GM21737 (cell line): ENCODE measurements around the gene PRR23E.

Experiments used
- ATAC-seq: cut with Tn5 transposase; IDR thresholded peaks from one replicate; pipeline ENCODE4 v1.9.1; 2021; ENCODE audit warnings: mild to moderate bottlenecking, moderate library complexity; ENCODE audit not compliant: unreplicated experiment

The PRR23E gene

DNA sequence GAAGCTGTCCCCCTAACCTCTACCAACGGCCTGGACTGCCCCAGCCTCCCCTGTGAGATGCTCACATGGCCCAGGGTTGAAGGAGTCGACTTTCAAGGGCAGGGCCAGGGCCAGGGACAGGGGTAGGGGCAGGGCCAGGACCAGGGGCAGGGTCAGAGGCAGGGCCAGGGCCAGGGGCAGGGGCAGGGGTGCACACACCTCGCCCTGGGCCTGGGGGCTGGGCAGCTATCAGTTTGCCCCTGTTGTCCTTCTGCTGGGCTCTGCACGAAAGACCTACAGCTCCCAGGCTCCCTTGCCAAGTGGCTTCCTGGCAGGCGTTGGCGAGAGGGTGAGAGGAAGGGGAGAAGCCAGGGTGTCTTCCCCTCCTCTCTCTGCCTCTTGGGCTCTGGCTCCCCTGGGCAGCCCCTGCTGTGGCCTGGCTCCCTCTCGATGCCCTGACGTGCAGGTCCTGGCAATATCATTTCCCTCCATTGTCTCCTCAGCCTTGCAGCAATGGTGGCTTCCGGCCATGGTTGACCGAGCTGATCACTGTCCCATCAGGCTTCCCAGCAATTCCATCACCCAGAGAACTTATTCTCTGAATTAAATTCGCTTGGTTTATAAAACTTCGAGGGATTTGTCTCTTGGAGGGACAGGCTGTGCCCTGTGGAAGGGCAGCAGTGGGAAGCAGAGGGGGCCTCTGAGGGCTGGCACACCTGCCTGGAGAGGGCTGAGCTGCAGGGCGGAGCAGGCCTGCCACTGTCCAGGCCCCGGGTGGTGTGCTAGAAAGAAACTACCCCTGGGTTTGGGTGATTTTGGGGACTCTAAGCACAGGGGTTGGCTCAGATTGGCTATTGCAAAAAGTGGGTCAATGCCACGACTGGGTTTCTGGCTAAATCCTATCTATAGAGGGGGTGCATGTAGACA, 13.9 kb downstream of the PRR23E start:
- ATAC-seq: no peak

DNA sequence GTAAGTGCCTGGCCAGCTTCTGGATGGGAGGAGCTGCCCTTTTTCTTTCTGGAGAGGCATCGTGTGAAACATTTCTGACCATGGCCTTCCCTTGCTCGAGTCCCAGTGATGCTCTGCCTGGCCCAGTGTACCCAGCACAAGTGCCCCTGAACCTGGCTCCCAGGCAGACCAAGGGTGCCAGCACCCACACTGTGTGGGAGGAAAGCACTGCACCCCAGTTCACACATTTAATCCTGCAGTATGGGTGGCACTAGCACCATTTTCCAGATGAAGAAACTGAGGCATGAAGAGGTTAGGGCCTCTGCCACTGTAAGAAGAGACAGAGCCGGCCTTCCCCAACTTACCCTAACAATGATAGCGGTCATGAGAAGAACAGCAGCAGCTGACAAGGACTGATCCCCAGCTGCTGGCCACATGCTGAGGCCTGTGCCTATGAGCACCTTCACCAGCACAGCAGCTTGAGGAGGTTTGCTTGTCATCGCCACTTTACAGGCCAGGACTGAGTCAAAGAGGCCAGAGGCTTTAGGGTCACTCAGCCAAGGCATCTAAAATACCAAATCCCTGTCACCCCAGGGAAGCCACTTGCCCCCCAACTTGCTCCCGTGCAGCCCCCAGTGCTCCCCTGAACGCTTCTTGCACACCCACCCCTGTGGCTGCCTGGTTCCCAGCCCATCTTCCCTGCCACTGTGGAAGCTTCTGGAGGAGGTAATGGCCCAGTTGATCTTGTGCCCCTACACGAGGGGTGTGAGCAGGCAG, 15.0 kb downstream of the PRR23E start:
- ATAC-seq: no peak

GRCh38 chr3:127208483-127209100, 15.7 kb downstream of the PRR23E start:
- no peak for ATAC-seq

- no peak for ATAC-seq
These were observed 16.4 kb downstream of the PRR23E start for GRCh38 chr3:127209155-127209839.

GRCh38 chr3:127209840-127210653, 17.1 kb downstream of the PRR23E start:
- ATAC-seq: no peak

- ATAC-seq: no peak
These were observed 17.7 kb downstream of the PRR23E start for GRCh38 chr3:127210654-127210943.

GRCh38 chr3:127211118-127212060, 18.5 kb downstream of the PRR23E start:
- no peak for ATAC-seq

- no peak for ATAC-seq
These were observed 19.3 kb downstream of the PRR23E start for GRCh38 chr3:127212231-127212630.

DNA sequence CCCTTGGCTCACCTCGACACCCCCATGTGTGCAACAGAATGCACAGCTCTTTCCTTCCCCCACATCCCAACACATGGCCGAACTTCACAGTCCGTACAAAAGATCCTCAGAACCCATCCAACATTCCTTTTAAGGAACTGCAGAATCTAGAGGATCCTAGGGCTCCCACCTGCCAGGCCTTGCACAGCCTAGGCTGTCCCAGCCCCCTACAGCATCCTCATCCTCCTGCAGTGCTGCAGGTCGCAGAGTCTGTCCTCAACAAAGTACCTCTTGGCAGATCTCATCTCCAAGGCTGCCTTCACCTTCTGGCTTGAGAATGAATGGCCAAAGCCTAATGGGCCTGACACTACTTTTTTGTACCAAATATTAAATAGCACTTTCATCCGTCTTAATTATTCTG, 19.8 kb downstream of the PRR23E start:
- ATAC-seq: no peak

GRCh38 chr3:127213381-127213918, 20.5 kb downstream of the PRR23E start:
- ATAC-seq: no peak

- ATAC-seq: no peak
These were observed 22.0 kb downstream of the PRR23E start for GRCh38 chr3:127214975-127215374.

GRCh38 chr3:127215714-127216414, 22.9 kb downstream of the PRR23E start:
- no peak for ATAC-seq

DNA sequence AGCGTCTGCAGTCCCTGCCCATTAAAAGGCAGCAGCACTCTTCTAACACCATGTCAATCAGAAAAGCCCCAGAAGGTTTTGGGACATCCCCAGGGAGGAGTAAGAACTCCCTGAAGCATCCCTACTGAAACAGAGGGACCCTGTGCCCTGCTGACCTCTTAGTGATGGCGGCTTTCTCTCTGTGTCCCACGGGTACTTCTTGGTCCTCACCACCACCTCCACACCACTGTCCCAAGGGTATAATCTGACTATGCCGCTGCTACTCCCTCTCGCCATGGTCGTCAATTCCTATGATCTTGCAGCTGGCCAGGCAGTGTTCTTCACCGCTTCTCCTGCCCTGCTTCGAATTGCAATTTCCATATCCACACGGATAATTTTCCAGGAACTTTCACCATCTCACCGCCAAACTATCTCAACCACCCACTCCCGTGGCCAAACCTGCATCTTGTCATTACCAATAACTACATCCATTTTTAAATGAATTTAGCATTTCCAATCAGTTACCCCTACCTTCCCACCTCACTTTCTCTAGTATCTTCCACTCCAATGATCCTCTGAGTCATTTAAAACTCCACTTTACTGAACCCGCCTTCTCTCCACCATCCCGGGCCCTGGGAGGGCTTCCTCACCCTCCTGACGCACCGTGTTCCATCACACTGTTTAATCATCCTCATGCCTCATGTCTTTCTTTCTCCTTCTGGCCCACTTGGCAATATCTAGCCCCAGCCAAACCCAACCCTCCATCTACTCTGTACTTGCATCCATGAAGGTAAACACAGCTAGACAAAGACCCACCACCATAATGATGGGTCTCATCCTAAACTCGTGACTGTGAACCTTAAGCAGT, 23.7 kb downstream of the PRR23E start:
- ATAC-seq: peak; percentile 59

DNA sequence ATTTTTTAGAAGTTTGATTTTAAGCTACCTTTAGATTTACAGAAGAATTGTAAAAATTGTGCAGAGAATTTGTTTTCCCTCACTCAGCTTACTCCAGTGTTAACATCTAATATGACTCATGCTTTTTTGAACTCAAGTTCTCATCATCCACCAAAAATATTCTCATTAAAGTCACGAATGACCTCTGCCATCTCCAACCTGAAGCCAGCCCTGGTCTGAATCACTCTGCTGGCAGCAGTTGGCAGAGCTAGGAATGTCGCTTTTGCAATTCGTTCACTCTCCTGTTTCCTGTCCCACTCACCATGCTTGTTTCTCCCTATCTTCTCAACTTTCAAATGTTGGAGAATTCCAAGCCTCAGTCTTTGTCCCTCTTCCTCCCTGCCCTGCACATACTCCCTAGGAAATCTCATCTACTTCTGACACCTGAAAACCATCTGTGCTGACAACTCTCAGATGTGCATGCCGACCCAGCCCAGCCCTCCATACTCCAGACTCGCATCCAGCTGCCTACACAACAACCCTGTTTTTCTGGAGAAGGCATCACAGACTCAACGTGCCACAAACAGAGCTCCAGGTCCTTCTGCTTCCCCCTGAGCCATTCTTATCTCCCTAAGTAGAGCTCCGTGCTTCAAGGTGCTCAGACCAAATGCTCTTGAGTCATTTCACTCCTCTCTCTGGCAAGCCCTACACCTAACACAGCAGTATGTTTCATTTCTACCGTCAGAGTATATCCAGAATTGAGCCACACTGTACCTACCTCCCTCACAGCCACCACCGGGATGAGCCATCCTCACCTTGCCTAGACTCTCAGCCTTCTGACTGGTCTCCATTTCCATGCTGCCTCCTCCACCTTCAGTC, 24.9 kb downstream of the PRR23E start:
- ATAC-seq: no peak

GRCh38 chr3:127218454-127218922, 25.6 kb downstream of the PRR23E start:
- no peak for ATAC-seq

DNA sequence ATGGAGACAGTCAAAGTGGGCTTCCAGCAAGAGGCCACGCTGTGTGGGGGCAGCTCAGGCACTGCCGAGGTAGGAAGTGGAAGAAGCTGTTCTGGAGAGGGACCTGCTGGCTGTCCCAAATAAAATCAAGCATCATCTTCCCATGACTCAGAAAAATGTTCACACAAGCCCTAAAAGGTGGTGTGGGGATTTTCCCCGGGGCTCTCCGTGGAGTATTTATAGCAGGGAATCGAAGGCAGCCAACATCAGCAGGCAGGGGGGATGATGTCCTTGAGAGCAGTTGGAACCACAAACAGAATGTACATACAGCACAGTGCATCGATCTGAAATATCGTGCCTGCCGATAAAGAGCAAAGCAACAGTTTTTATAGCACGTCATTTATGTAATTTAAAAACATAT, 27.6 kb downstream of the PRR23E start:
- no peak for ATAC-seq
